22Rv1 (cell line): ENCODE data around the gene MATCAP1.

ENCODE experiments used
- H3K27ac ChIP-seq: fragments of 450-650 bp; 2 replicates; pipeline ENCODE4 v1.5.1; 2017
- CTCF ChIP-seq: fragments of 450-650 bp; IDR thresholded peaks from 2 replicates; pipeline ENCODE4 v1.5.1; 2017; ENCODE audit warnings: mild to moderate bottlenecking
- ZFX ChIP-seq: fragments of 450-650 bp; IDR thresholded peaks from 2 replicates; pipeline ENCODE4 v1.6.1; 2017; ENCODE audit warnings: antibody characterized with exemption, borderline replicate concordance

MATCAP1 gene

DNA sequence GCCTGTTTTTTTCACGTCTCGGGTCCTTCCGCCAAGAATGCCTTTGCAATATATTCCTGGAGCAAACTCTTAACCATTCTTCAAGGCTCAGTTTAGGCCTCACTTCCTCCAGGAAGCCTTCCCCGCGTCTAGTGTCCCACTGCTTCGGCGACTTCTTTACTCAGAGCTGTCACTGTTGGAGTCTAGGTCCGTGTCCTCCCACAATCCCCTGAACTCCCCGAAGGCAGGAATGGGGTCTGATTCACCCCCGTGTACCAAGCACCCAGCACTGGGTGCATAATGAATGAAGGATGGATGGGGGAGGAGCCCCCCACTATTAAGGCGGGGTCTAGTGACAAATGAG, 508 bp downstream of the MATCAP1 start:
- TF ChIP-seq CTCF (no peak), ZFX (no peak)
- H3K27ac ChIP-seq: peak overlapping the region; percentile 97

DNA sequence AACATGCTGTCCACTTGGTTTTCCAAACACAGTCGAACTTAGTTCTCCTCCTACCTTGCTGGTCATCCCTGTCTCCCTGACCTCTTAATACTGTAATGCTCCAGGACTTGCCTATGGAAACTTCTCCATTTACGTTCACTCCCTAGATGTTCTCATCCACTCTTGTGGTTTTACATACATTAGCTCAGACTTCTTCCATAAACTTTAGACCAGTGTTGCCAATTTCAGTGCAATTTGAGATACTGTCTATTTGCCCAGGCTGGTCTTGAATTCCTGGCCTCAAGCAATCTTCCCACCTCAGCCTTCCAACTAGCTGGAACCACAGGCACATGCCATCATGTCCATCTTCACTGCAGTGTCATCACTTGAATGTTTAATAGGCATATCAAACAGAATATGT, 1.5 kb downstream of the MATCAP1 start:
- TF ChIP-seq ZFX (no peak), CTCF (no peak)
- H3K27ac ChIP-seq: peak overlapping the region; percentile 97

- TF ChIP-seq CTCF (no peak), ZFX (no peak)
- no peak overlapping the region for H3K27ac ChIP-seq
Observed at GRCh38 chr16:67181346-67181745, 2.4 kb downstream of the MATCAP1 start.

- no peak overlapping the region for H3K27ac ChIP-seq
Observed at GRCh38 chr16:67180166-67180565, 3.6 kb downstream of the MATCAP1 start.

GRCh38 chr16:67179421-67180080, 4.2 kb downstream of the MATCAP1 start:
- H3K27ac ChIP-seq: peak overlapping the region; percentile 94
- TF ChIP-seq CTCF (peak; percentile 60), ZFX (no peak)

More at GRCh38 chr16:67180166-67180565, 3.6 kb downstream of the MATCAP1 start:
- no peak for TF ChIP-seq CTCF
- TF ChIP-seq ZFX: no peak

GRCh38 chr16:67177743-67178699, 5.7 kb downstream of the MATCAP1 start:
- H3K27ac ChIP-seq: peak overlapping the region; percentile 94
- no peak for TF ChIP-seq ZFX

GRCh38 chr16:67176662-67177061, 7.1 kb downstream of the MATCAP1 start:
- TF ChIP-seq CTCF: no peak
- no peak for TF ChIP-seq ZFX
- H3K27ac ChIP-seq: peak overlapping the region; percentile 94; the same call in 1 of the 2 replicates
